Stimulated activated effector memory CD8-positive, alpha-beta T cell treated with anti-CD3 and anti-CD28 coated beads, Interleukin-12 subunit alpha, Interleukin-12 subunit beta, amount 100 ng/mL, for 72 hours (primary cell): ENCODE data around the gene CDK14.
"Not testable (repeated sequence)": the region's sequence is repeated elsewhere in the genome, so short reads cannot be mapped to it uniquely, and the experiment has no call there.

Source experiments
- ATAC-seq: fragments of 150-1000 bp; cut with Tn5 transposase; 2 replicates; pipeline ENCODE4 v1.10.0; 2021
- DNase-seq, 2 donors: peaks; one replicate each; pipeline ENCODE4 v3.0.0; 2021 to 2022; ENCODE audit warnings: low spot score in 2 of 2
- H3K27ac Mint-ChIP-seq: one replicate; pipeline ENCODE4 v1.8.0; 2022; ENCODE audit warnings: mild to moderate bottlenecking, mixed read lengths
- H3K36me3 Mint-ChIP-seq: one replicate; pipeline ENCODE4 v1.8.0; 2022; ENCODE audit warnings: mild to moderate bottlenecking, mixed read lengths
- H3K4me1 Mint-ChIP-seq: one replicate; pipeline ENCODE4 v1.8.0; 2022; ENCODE audit warnings: mixed read lengths
- H3K4me3 Mint-ChIP-seq: one replicate; pipeline ENCODE4 v1.8.0; 2022; ENCODE audit warnings: mild to moderate bottlenecking, mixed read lengths
- H3K9me3 Mint-ChIP-seq: one replicate; pipeline ENCODE4 v1.8.0; 2022; ENCODE audit warnings: mixed read lengths

CDK14 gene

GRCh38 chr7:90775383-90775965 is 179.4 kb downstream of the CDK14 start:
- ATAC-seq (no peak), DNase-seq (no peak)
- Mint-ChIP-seq H3K4me1 (no peaks in the 10 kb centered on the region), H3K9me3 (peaks cover 13% of the 10 kb centered on the region), H3K36me3 (no peaks in the 10 kb centered on the region), H3K4me3 (no peak overlapping the region), H3K27ac (no peak overlapping the region)

- Mint-ChIP-seq H3K27ac (no peak overlapping the region), H3K4me3 (no peak overlapping the region), H3K9me3 (peaks cover 2% of the 10 kb centered on the region), H3K36me3 (no peaks in the 10 kb centered on the region), H3K4me1 (no peaks in the 10 kb centered on the region)
- ATAC-seq (no peak), DNase-seq (no peak)
Measured at GRCh38 chr7:90777041-90777440, 180.9 kb downstream of the CDK14 start.

DNA sequence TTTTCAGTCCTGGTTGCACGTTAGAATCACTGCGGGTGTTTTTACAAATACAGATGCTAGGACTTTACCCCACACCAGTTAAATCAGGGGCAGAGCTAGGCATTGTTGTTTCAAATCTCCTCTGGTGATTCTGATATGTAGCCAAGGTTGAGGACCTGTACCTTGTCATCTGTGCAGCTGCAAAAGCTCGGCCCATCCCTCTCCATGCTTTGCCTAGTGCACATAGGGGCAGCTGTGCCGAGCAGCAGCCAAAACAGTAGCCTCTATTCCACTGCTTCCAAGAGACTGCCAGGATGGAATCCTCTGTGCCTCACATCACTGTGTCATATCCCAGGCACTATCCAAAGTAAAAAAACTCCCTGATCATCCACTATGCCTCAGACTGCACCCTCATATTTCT is 181.3 kb downstream of the CDK14 start:
- no peak overlapping the region for H3K27ac Mint-ChIP-seq
- peaks cover 1% of the 10 kb centered on the region for H3K9me3 Mint-ChIP-seq
- H3K4me1 Mint-ChIP-seq = no peaks in the 10 kb centered on the region

GRCh38 chr7:90777886-90778285 is 181.8 kb downstream of the CDK14 start:
- H3K4me3 Mint-ChIP-seq = no peak overlapping the region
- no peaks in the 10 kb centered on the region for H3K4me1 Mint-ChIP-seq
- DNase-seq (no peak), ATAC-seq (no peak)
- H3K27ac Mint-ChIP-seq = no peak overlapping the region
- H3K36me3 Mint-ChIP-seq = no peaks in the 10 kb centered on the region
- no peaks in the 10 kb centered on the region for H3K9me3 Mint-ChIP-seq

More for the DNA sequence above, 181.3 kb downstream of the CDK14 start:
- H3K4me3 Mint-ChIP-seq = no peak overlapping the region
- ATAC-seq (no peak), DNase-seq (no peak)
- H3K36me3 Mint-ChIP-seq = no peaks in the 10 kb centered on the region

DNA sequence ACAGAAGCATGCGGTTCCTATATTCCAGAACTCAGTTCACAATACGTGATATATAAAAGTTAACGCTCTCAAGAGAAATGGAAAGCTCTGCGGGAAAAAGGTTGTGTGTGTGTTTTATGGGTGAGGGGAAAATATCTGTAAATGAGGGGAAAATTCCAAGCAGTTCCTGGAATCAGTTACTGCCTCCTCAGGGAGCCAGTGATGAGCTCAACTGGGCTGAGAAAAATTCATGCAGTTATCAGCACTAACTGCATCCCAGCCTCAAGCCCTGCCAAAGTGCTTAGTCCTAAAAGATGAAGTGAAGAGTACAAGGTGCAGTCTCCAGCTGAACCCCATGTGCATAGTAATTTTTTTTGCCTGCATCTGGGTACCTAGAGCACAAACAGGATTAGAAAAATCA is 191.9 kb downstream of the CDK14 start:
- no peak overlapping the region for H3K27ac Mint-ChIP-seq
- no peaks in the 10 kb centered on the region for H3K36me3 Mint-ChIP-seq
- H3K4me3 Mint-ChIP-seq = no peak overlapping the region
- ATAC-seq = no peak
- H3K4me1 Mint-ChIP-seq = no peaks in the 10 kb centered on the region
- DNase-seq = no peak
- H3K9me3 Mint-ChIP-seq = peaks cover 18% of the 10 kb centered on the region

- Mint-ChIP-seq H3K4me3 (no peak overlapping the region), H3K4me1 (no peaks in the 10 kb centered on the region), H3K27ac (no peak overlapping the region), H3K9me3 (peaks cover 15% of the 10 kb centered on the region), H3K36me3 (no peaks in the 10 kb centered on the region)
- DNase-seq (no peak), ATAC-seq (no peak)
Measured at GRCh38 chr7:90789736-90790306, 193.7 kb downstream of the CDK14 start.

GRCh38 chr7:90791596-90791995 is 195.5 kb downstream of the CDK14 start:
- DNase-seq (no peak), ATAC-seq (no peak)
- Mint-ChIP-seq H3K9me3 (peaks cover 18% of the 10 kb centered on the region), H3K36me3 (no peaks in the 10 kb centered on the region), H3K27ac (no peak overlapping the region), H3K4me1 (no peaks in the 10 kb centered on the region), H3K4me3 (no peak overlapping the region)

DNA sequence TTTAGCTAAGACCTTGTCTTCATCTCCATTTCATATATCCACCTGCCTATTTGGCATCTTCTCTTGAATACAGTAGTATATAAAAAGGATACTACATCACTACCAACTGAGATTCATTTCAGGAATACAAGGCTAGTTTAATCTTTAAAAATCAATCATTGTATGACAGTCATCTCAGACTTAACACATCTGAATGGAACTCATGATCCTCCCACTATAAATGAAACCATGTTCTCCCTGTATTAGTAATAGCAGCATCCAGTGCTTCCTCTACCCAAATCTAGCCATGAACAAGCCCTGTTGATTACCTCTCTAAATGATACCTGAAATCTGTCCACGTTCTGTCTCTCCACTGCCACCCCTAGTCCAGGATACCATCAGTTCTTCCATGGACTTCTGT is 196.2 kb downstream of the CDK14 start:
- Mint-ChIP-seq H3K4me3 (no peak overlapping the region), H3K4me1 (no peaks in the 10 kb centered on the region), H3K9me3 (peaks cover 18% of the 10 kb centered on the region), H3K27ac (no peak overlapping the region), H3K36me3 (no peaks in the 10 kb centered on the region)
- DNase-seq = no peak
- no peak for ATAC-seq

DNA sequence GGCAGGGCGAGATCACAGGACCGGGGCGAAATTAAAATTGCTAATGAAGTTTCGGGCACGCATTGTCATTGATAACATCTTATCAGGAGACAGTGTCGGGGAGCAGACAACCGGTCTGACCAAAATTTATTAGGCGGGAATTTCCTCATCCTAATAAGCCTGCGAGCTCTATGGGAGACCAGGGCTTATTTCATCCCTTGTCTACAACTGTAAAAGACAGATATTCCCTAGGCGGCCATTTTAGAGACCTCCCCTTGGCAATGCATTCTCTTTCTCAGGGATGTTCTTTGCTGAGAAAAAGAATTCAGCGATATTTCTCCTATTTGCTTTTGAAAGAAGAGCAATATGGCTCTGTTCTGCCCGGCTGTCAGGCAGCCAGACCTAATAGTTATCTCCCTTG is 198.1 kb downstream of the CDK14 start:
- not testable (repeated sequence) for H3K27ac Mint-ChIP-seq, DNase-seq, ATAC-seq, H3K4me1 Mint-ChIP-seq, H3K36me3 Mint-ChIP-seq, H3K4me3 Mint-ChIP-seq
- H3K9me3 Mint-ChIP-seq = peaks cover 18% of the 10 kb centered on the region

- no peak for ATAC-seq
Measured at GRCh38 chr7:90797596-90797995, 201.5 kb downstream of the CDK14 start.

DNA sequence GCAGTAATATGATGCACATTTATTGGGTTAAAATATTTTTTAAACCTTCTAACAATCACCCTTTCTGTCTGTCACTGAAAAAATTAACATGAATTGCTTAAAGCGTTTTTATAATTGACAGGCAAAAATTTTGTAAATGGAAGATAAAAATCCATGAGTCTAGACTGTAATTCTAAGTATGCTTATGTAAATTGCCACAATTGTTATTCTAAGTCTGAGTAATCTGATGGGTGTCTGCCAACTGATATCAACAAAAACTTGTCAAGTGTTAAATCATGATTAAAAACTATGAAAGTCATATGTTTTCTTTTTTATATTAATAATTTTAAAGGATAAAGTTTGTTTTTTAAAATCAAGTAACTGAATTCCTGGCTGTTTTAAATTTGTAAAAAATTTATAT is 208.2 kb downstream of the CDK14 start:
- ATAC-seq (no peak), DNase-seq (no peak)
- Mint-ChIP-seq H3K36me3 (no peaks in the 10 kb centered on the region), H3K9me3 (peaks cover 14% of the 10 kb centered on the region), H3K27ac (no peak overlapping the region), H3K4me1 (no peaks in the 10 kb centered on the region), H3K4me3 (no peak overlapping the region)

More at GRCh38 chr7:90797596-90797995, 201.5 kb downstream of the CDK14 start:
- Mint-ChIP-seq H3K4me1 (no peaks in the 10 kb centered on the region), H3K36me3 (no peaks in the 10 kb centered on the region), H3K9me3 (peaks cover 12% of the 10 kb centered on the region), H3K27ac (no peak overlapping the region), H3K4me3 (no peak overlapping the region)
- DNase-seq = no peak

GRCh38 chr7:90815552-90815951 is 219.4 kb downstream of the CDK14 start:
- not testable (repeated sequence) for ATAC-seq, H3K27ac Mint-ChIP-seq, H3K9me3 Mint-ChIP-seq, DNase-seq, H3K36me3 Mint-ChIP-seq, H3K4me1 Mint-ChIP-seq, H3K4me3 Mint-ChIP-seq

DNA sequence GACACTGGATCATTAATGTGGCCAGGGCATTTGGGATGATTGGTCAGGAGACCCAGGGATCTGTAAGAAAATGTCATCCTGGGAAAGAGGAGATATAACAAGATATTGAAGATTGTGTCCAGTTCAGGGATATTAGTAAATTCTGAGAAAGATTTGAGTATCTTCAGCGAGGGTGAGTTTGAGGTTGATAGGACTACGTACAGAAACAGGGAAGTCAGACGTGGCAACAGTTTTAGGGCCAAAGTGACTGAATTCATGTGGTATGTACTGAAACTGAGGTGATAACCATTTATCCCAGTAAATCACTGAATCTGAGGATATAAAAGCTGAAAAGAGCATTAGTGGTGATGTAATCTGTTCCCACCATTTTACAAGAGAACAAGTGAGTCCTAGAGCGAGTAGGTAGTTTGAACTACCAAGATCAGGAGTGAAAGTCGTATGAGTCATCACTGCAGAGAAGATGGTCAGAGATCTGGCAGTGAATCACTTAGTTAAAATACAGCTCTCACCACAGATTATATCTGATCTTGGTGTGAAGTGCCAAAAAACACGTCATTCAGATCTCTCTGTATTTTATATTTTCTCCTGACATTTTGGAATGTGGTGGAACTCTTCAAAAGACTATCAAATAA is 220.5 kb downstream of the CDK14 start:
- no peak for DNase-seq
- H3K36me3 Mint-ChIP-seq = no peaks in the 10 kb centered on the region
- H3K4me1 Mint-ChIP-seq = no peaks in the 10 kb centered on the region
- peaks cover 11% of the 10 kb centered on the region for H3K9me3 Mint-ChIP-seq
- H3K27ac Mint-ChIP-seq = no peak overlapping the region
- H3K4me3 Mint-ChIP-seq = no peak overlapping the region
- peak; percentile 90 for ATAC-seq

- no peaks in the 10 kb centered on the region for H3K36me3 Mint-ChIP-seq
- ATAC-seq (no peak), DNase-seq (no peak)
- no peaks in the 10 kb centered on the region for H3K4me1 Mint-ChIP-seq
- peaks cover 14% of the 10 kb centered on the region for H3K9me3 Mint-ChIP-seq
- no peak overlapping the region for H3K4me3 Mint-ChIP-seq
- no peak overlapping the region for H3K27ac Mint-ChIP-seq
Measured at GRCh38 chr7:90817151-90817550, 221.0 kb downstream of the CDK14 start.

DNA sequence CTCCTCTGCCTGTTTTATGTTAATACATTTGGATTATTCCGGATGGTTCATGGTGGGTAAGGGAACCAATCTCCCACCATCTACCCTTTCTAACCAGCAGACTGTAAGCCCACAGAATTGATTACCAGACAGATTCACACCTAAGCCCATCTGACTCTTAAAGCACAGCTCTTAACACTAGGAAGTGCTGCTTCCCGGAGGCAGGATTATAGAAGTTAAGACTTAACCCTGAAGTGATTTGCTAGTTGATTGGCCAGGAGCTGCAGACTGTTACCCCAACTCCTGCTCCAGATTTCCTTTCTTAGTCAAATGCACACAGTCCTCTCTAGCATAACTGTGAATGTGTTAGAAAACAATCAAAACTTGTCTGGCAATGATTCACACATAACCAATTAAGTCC is 221.7 kb downstream of the CDK14 start:
- Mint-ChIP-seq H3K9me3 (peaks cover 18% of the 10 kb centered on the region), H3K27ac (no peak overlapping the region), H3K4me1 (no peaks in the 10 kb centered on the region), H3K4me3 (no peak overlapping the region), H3K36me3 (no peaks in the 10 kb centered on the region)
- DNase-seq (no peak), ATAC-seq (no peak)

- H3K9me3 Mint-ChIP-seq = peaks cover 18% of the 10 kb centered on the region
- H3K4me3 Mint-ChIP-seq = no peak overlapping the region
- no peak for DNase-seq
- H3K36me3 Mint-ChIP-seq = no peaks in the 10 kb centered on the region
- no peak for ATAC-seq
- H3K27ac Mint-ChIP-seq = no peak overlapping the region
- H3K4me1 Mint-ChIP-seq = no peaks in the 10 kb centered on the region
Measured at GRCh38 chr7:90818341-90818740, 222.2 kb downstream of the CDK14 start.
